Measurements from ENCODE around the gene TMEM220.
"Not testable (repeated sequence)": the region's sequence is repeated elsewhere in the genome, so short reads cannot be mapped to it uniquely, and the experiment has no call there.

Gene TMEM220

GRCh38 chr17:10727192-10727591, 2.6 kb downstream of the TMEM220 start:
- DNase-seq: no peak

GRCh38 chr17:10726196-10726595, 3.6 kb downstream of the TMEM220 start:
- no peak for DNase-seq

- DNase-seq: no peak
These were observed 4.6 kb downstream of the TMEM220 start for GRCh38 chr17:10725262-10725661.

GRCh38 chr17:10724546-10725195, 5.2 kb downstream of the TMEM220 start:
- DNase-seq: no peak

- DNase-seq: no peak
These were observed 11.3 kb downstream of the TMEM220 start for GRCh38 chr17:10718547-10718946.

GRCh38 chr17:10716218-10716617, 13.6 kb downstream of the TMEM220 start:
- DNase-seq: no peak

GRCh38 chr17:10713318-10713717, 16.5 kb downstream of the TMEM220 start:
- DNase-seq: no peak

GRCh38 chr17:10705727-10706126, 24.1 kb downstream of the TMEM220 start:
- no peak for DNase-seq

- DNase-seq: no peak
These were observed 27.2 kb downstream of the TMEM220 start for GRCh38 chr17:10702574-10702973.

- DNase-seq: no peak
These were observed 30.0 kb downstream of the TMEM220 start for GRCh38 chr17:10699856-10700255.

- DNase-seq: no peak
These were observed 31.6 kb downstream of the TMEM220 start for GRCh38 chr17:10698096-10698818.

GRCh38 chr17:10697092-10698081, 32.4 kb downstream of the TMEM220 start, which contains the start of the genes ADPRM and SCO1:
TSS of gene ADPRM (plus strand) at chr17:10697594. CDS start at chr17:10704927, 7,333 bp downstream.
TSS of gene SCO1 (minus strand) at chr17:10697533. CDS start at chr17:10697507, 26 bp downstream.
- DNase-seq: peak; percentile 97

GRCh38 chr17:10695875-10696407, 33.9 kb downstream of the TMEM220 start:
- not testable (repeated sequence) for DNase-seq

- no peak for DNase-seq
These were observed 42.3 kb downstream of the TMEM220 start for GRCh38 chr17:10687499-10687898.

GRCh38 chr17:10683853-10684252, 46.0 kb downstream of the TMEM220 start:
- no peak for DNase-seq

GRCh38 chr17:10681866-10682446, 47.9 kb downstream of the TMEM220 start:
- DNase-seq: no peak

- no peak for DNase-seq
These were observed 55.1 kb downstream of the TMEM220 start for GRCh38 chr17:10674704-10675103.

- DNase-seq: no peak
These were observed 56.5 kb downstream of the TMEM220 start for GRCh38 chr17:10673312-10673711.

- no peak for DNase-seq
These were observed 61.0 kb downstream of the TMEM220 start for GRCh38 chr17:10668775-10669174.

GRCh38 chr17:10666906-10667305, 62.9 kb downstream of the TMEM220 start:
- no peak for DNase-seq

GRCh38 chr17:10664571-10664970, 65.3 kb downstream of the TMEM220 start:
- no peak for DNase-seq

Measured in midbrain (tissue), 1 donor.